GM18858 (cell line): ENCODE data around the gene DUSP1.

ENCODE experiments used
- ATAC-seq: cut with Tn5 transposase; IDR thresholded peaks from one replicate; pipeline ENCODE4 v1.9.1; 2021; ENCODE audit not compliant: unreplicated experiment

The DUSP1 gene

GRCh38 chr5:172779691-172780341 lies 8.8 kb upstream of the DUSP1 start:
- ATAC-seq, result no peak

DNA sequence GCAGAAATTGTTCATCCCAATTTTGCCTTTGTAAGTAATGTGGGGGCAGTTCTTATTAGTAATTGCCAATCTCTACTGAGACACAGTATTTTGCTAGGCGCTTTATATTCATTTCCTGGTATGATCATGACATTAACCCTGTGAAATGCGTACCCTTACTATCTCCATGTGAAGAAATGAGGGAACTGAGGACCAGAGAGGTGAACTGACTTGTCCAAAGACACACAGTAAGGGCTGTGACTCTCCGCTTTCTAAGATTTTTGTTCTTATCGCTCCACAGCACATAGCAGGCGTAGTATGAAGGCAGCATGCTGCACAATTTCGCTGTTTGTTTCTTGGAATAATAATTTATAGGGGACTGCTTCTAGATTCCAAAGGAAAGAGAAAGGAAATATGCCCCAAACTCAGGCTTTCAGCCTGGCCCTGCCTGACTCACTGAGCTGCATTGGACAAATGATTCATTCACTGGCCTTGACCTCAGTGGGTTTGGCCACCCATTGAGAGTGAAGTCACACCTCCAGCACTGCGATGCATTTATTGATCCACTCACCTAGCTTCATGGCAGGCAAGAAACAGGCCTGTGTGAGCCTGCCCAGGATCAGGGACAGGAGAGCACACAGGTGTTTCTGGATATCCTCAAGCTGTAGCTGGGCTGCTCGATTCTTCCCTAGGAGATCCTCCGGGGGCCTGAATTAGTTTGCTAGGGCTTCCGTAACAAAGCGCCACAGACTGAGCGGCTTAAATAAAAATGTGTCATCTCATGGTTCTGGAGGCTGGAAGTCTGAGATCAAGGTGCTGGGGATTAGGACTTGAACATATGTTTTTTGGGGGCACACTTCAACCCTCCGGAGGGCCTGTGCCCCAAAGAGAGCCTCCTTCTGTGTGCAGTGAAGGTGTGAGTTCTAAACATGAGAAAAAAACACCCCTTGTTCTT lies 7.2 kb upstream of the DUSP1 start:
- ATAC-seq, result peak; percentile 26

DNA sequence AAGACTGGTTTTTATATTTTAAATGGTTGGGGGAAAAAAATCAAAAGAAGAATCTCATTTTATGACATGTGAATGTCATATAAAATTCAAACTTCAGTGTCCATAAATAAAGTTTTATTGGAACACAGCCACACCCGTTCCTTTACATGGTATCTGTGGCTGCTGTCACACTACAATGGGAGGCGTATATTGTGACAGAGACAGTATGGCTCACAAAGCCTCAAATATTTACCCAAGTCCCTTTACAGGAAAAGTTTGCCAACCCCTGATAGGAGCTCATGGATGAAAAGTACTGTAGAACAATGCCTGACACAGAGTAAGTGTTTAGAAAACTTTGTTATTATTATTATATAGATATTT lies 5.2 kb upstream of the DUSP1 start:
- no peak for ATAC-seq

DNA sequence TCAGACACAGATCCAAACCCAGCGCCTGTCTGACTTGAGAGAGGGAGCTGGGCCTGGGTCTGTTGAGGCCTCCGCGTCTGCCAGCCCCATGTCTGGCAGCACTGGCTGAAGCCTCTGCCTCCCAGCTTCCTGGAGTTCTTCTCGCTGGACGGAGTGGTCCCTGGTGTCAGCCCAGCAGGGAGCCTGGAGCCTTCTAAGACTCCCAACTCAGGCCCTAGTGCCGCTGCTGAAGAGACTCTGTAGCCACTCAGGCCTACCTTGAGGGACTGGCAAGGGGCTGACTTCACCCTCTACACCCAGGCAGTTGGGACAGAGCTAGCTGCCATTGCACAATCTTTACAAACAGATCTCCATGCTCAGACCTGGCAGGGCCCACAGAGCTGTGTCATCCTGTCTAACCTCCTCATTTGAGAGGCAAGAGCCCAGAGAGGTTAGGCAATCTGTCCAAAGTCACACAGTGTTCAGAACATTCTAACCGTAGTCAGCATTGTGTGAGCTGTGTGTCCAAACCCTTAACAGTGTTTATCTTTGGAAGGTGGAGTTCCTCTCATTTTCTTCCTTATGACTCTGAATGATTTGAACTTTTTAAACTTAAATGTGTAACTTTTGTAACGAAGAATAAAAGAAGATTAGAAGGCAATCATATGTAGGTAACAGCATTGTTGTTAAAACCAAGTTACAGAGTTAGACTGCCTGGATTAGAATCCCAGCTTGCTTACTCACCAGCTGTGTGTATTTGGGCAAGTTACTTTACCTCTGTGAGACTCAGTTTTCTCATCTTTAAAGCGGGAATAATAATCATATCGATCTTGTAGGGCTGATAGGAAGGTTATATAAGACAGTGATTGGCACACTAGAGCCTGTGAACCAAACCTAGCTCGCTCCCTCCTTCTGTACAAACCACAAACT lies 4.6 kb upstream of the DUSP1 start:
- ATAC-seq, result no peak

GRCh38 chr5:172774561-172775315 lies 3.7 kb upstream of the DUSP1 start:
- no peak for ATAC-seq

DNA sequence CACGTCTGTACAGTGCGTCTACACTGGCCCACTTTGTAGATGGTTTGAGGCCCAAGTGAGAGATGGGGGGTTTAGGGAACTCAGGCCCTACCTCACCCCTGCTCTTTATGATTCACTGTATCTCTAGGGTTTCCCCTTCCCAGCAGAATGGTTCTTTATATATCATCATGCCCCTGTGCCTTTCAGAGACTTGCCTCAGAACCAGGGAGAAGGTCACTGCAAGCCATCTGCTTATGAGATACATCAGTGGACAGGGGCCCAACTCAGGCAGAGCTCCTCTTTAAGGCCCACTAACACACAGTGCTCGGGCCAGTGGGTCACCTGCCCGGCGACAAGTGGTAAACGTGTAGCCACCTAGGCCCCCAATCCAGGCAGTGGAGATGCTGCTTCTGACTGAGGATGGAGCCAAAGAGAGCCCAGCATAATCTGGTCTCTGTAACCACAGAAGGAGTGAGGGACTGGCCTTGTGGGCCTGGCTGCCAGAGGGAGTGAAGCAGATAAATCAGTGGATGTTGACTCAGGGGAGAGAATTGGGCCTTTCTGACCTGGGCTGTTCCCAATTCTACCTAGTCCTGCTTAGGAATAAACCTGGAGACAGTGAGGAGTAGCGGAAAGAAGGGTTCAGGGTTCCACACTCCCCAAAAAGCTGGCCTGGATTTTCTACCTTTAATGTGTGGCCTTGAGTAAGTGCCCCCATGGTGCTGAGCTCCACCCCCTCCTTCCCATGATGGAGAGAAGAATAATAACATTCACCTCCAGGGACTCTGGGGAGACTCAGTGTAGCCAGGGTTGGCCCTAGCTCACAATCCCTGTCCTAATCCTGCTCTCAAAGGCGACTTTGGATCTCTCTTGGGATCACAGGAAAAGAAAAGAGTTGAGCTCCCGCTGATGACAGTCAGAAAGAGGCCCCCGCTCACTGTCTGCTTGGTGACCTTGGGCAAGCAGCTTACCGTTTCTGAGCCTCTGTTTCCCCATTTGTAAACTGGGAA lies 2.8 kb upstream of the DUSP1 start:
- ATAC-seq, result no peak

GRCh38 chr5:172772112-172772906 lies 1.3 kb upstream of the DUSP1 start:
- ATAC-seq, result no peak

DNA sequence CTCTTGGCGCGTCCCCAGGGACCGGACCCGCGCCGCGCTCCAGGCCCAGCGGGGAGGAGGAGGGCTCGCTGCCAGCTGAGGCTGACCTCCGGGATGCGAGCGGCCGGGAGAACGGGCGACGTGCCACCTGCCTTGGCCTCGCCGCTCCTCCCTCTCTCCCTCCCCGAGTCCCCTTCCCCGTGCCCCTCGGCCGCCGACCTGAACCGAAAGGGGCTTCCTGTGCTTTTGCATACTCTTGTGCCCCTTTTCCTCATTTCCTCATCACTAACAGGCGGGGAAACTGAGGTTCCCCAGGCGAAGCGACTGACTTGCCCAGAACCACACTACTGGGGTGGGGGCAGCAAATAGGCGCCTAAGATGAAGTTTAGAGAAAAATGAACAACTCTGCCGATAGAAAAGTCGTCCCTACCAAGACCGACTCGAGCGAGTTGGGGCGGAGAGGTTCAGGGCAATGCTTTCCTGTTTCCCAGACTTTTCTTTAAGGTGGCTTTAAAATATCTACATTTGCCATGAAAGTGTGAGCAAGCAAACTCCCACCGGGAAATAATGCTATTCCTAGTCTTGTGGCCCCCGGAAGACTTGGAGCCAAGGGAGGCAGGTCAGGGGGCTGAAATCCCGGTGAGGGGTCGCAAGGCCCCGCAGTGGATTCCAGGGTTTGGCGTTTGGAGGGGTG lies 580 bp upstream of the DUSP1 start:
- no peak for ATAC-seq

DNA sequence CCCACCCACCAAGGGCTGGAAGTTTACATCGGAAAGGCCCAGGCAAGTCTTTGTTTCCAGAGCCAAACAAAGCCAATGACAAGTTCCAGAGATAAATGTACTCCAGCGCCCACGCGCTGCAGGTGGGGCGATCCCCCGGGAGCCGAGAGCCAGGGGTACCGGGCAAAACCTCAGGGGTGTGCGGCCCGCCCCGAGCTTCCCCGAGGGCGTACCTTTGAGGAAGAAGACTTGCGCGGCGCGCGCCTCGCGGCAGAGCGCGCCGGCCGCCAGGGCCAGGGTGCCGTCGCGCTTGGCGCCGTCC lies 671 bp downstream of the DUSP1 start:
- no peak for ATAC-seq

- ATAC-seq, result no peak
Observed at GRCh38 chr5:172769616-172770373, 1.2 kb downstream of the DUSP1 start.

DNA sequence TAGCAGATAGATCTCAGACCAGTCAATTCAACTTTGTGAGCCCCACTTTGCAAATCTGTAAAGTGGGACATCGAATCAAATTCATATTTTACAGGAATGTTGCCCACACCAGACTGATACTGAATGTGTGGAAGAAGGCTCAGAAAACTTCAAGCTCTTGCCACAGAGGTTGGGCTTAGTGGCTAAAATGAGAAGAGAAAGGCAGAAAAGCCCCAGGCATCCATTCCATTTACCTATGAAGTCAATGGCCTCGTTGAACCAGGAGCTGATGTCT lies 1.7 kb downstream of the DUSP1 start:
- no peak for ATAC-seq

DNA sequence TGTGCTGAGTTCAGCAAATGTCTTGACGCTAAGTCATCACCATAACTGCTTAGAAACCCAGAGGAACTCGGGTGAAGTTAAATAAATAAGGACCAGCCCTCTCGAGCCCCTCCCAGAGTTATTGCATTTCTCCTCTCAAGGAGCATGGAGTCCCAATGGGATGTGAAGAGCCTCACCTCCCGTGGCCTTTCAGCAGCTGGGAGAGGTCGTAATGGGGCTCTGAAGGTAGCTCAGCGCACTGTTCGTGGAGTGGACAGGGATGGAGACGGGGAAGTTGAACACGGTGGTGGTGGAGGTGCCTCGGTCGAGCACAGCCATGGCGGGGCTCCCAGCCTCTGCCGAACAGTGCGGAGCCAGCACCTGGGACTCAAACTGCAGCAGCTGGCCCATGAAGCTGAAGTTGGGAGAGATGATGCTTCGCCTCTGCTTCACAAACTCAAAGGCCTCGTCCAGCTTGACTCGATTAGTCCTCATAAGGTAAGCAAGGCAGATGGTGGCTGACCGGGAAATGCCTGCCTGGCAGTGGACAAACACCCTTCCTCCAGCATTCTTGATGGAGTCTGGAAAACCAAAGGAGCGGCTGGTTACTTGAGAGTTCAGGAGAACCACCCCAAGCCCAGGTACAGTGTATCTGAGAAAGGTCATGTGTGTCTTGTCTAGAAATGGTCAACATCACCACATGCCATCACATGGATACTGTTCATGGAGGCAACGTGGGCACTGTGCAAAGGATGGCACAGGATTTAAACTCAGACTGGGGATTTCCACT lies 2.2 kb downstream of the DUSP1 start:
- ATAC-seq, result no peak

GRCh38 chr5:172768098-172768572 lies 2.9 kb downstream of the DUSP1 start:
- no peak for ATAC-seq

DNA sequence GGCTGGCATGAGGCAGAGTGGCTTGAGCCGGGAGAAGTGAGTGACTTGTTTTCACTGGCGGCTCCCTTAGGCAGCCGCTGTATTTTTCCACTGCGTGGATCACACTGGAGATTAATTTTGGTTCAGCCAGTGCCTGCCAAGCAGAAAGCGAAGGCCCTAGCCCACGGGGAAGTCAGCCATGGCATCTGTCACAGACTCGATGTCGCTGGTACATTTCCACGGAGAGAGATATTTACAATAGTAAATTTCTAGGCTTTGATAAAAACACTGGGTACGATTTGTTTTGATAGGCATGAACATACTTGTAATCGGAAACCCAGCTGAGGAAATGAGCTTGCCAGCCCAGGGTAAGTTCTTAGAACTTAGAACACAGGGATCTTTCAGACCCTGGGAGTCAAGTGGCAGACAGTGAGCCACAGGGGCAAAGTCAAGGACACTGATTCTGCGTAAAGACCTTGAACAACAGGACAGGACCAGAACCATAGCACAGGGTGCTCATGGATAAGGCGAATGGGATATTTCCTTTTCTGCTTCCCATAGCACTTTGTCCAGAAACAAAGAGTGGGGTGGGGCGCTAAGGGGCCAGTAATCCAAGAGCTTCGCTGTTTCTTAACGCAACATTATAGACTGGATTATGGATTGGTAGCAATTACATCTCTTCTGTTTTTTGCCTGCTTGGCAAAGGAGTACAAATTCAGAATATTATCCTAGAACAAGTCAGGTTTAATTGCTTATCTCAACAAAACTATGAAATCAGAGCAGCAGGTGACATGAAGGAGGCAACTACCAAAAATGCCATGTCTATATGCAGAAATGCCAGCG lies 4.5 kb downstream of the DUSP1 start:
- ATAC-seq, result no peak

GRCh38 chr5:172765766-172766286 lies 5.2 kb downstream of the DUSP1 start:
- no peak for ATAC-seq
